HG02973 (cell line): ENCODE measurements around the gene HSPA12B.
"Not testable (repeated sequence)": the region's sequence is repeated elsewhere in the genome, so short reads cannot be mapped to it uniquely, and the experiment has no call there.

Experiments
- ATAC-seq: cut with Tn5 transposase; IDR thresholded peaks from one replicate; pipeline ENCODE4 v1.9.1; 2021; ENCODE audit warnings: moderate library complexity; ENCODE audit not compliant: unreplicated experiment

The HSPA12B gene

GRCh38 chr20:3785240-3786125 is 53.0 kb downstream of the HSPA12B start:
- ATAC-seq, result peak; percentile 4

GRCh38 chr20:3786126-3786484 is 53.6 kb downstream of the HSPA12B start:
- ATAC-seq, result peak; percentile 24

- ATAC-seq, result peak; percentile 73
Measured at GRCh38 chr20:3786665-3787323, 54.3 kb downstream of the HSPA12B start, which contains the start of gene CENPB. TSS of gene CENPB (minus strand) at chr20:3786740. CDS start at chr20:3786483, 257 bp downstream.

DNA sequence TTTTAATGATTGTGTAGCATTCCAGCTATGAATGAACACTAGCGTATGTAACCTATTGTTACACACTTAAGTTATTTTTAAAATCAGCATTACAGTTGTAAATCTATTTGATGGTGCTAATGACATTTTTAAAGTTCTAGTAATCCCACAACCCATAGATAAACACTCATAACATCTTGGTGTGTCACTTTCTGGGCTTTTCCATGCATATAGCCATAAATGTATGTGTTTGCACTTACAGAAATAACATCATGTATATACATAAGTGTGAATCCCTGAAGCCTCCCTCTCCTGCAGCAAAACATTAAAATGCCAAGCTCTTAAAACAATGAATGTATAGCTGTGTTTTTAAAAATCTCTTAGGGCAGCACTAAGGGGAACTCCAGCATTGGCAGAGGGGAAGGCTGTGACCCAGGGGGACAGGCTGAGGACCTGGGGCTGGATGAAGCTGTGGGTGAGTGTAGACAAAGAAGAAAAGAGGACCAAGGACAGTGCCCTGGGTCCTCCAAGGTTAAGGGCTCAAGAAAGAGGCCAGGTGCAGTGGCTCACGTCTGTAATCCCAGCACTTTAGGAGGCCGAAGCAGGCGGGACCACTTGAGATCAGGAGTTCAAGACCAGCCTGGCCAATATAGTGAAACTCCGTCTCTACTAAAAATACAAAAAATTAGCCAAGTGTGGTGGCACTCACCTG is 55.0 kb downstream of the HSPA12B start:
- no peak for ATAC-seq

- ATAC-seq, result no peak
Measured at GRCh38 chr20:3788685-3789155, 56.2 kb downstream of the HSPA12B start.

GRCh38 chr20:3789201-3789600 is 56.7 kb downstream of the HSPA12B start:
- ATAC-seq, result not testable (repeated sequence)

DNA sequence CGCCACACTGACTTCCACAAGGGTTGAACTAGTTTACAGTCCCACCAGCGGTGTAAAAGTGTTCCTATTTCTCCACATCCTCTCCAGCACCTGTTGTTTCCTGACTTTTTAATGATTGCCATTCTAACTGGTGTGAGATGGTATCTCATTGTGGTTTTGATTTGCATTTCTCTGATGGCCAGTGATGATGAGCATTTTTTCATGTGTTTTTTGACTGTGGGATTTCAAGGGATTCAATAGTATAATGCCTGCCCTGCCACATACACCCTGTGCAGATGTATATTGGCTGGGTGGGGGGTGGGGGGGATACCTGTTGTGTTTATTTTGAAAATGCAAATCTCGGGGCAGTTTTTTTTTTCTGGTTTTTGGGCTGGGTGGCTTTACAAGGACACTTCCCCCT is 61.7 kb downstream of the HSPA12B start:
- ATAC-seq, result not testable (repeated sequence)

DNA sequence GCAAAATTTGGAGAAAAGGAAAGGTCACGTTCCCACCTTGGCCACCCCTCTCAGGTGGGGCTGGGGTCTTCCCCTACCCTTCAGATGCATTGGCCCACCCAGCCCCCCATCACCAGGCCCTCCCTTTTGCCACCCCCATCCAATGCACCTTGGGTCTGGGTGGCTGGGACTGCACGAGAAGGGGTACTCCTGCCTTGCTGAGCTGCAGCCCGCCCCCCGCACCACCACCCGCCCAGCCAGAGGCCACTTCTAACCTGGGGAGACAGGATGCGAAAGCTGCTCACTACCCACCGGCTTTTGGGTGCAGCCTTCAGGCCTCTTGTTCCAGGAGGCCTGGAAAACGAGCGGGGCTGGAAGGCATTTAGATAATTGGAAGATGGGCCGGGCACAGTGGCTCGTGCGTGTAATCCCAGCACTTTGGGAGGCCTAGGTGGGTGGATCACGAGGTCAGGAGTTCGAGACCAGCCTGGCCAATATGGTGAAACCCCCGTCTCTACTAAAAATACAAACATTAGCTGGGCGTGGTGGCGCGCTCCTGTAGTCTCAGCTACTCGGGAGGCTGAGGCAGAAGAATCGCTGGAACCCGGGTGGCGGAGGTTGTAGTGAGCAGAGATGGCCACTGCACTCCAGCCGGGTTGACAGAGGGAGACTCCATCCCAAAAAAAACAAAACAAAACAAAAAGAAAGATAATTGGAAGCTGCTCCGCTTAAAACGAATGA is 62.4 kb downstream of the HSPA12B start:
- no peak for ATAC-seq

DNA sequence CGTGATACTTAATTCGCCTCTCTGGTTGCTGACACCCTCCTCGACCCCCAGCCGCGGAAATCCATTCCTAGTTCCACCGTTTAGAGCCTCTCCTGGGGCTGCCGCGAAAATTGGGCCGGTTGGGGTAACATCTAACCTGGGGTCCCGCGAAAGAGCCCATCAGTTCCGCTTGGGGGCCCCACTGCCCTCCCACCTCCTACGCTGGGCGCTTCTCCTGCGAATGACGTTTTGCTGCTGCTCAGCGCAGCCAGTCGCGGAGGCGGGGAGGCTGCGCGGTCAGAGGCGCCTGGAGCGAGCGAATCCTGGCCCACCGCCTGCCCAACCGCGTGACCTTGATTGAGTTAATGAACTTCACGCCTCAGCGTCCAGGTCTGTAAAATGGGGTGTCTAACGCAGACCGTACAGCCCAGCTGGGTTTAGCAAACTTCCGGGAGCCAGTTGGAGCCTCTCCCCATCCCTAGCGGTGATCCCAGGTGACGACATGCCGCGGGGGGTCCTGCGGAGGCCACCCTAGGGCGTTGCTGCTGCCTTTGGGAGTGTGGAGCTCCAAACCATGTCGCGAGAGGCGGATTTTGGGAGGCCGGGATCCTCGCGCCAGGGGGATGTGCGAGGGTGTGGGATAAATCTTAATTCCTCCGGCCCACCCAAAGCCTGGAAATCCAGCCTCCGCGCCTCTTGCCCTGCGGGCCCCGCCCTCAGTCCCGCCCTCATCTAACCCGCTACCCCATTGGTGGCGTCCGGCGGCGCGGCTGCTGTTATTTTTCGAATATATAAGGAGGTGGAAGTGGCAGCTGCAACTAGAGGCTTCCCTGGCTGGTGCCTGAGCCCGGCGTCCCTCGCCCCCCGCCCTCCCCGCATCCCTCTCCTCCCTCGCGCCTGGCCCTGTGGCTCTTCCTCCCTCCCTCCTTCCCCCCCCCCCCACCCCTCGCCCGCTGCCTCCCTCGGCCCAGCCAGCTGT is 63.3 kb downstream of the HSPA12B start, which contains the start of gene CDC25B:
CDC25B (plus strand) TSS at position 800 of the 958 bp plus-strand sequence. CDS start 222 bp downstream, outside the sequence.
- ATAC-seq, result peak; percentile 70

- ATAC-seq, result no peak
Measured at GRCh38 chr20:3796477-3797225, 64.2 kb downstream of the HSPA12B start.

- no peak for ATAC-seq
Measured at GRCh38 chr20:3797226-3797545, 64.7 kb downstream of the HSPA12B start.

- ATAC-seq, result no peak
Measured at GRCh38 chr20:3797592-3798372, 65.3 kb downstream of the HSPA12B start.

DNA sequence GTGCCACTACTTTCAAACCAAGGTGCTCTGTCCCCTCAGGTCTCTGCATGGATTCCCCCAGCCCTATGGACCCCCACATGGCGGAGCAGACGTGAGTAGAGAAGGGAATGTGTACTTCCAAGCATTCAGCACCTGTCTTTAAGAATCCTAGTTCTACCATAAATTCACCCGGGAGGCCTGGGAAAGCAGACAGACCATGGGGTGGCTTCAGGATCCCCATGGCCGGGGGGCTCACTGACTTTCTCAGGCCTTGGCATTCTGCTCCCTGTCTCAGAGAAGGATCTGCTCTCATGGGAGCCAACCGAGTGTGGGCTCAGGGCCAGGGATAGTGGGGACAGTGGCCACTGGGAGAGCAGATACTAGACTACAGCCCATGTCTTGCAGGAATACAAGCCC is 65.9 kb downstream of the HSPA12B start:
- ATAC-seq, result no peak

- no peak for ATAC-seq
Measured at GRCh38 chr20:3798908-3799248, 66.4 kb downstream of the HSPA12B start.

DNA sequence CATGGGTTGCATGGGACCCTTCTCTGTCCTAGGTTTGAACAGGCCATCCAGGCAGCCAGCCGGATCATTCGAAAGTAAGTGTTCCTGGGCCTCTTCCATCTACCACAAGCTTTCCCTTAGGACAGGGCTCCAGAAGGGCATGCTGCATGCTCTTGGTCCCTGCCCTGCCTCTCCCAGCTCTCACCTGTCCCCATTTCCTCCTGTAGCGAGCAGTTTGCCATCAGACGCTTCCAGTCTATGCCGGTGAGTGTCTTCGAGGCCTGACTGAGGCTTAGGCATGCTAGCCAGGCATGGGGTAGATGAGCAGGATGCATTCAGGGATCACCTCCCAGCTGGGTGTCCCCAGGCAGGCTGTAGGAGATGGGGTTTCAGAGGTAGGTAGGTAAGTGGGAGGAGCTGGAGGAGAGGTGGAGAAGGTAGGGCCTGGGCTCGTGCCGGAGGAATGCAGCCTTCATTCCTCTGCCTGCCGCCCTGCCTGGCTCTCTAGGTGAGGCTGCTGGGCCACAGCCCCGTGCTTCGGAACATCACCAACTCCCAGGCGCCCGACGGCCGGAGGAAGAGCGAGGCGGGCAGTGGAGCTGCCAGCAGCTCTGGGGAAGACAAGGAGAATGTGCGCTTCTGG is 67.9 kb downstream of the HSPA12B start:
- no peak for ATAC-seq

- no peak for ATAC-seq
Measured at GRCh38 chr20:3800878-3801260, 68.4 kb downstream of the HSPA12B start.

DNA sequence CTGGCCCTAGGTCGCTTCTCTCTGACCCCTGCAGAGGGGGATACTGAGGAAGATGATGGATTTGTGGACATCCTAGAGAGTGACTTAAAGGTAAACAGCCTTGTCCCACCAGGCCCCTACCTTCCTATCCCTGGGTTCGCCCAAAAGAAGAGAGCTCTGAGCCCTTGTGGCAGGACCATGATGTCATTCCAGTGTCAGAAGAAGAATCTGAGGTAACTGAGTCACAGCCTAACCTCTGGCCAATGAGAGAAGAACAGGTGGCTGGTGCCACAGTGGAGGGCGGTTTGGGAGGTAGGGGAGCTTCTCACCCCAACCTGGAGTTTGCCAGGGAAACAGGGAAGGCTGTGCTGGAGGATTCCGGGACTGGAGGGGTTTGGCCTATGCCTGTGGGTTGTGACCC is 68.8 kb downstream of the HSPA12B start:
- ATAC-seq, result no peak

GRCh38 chr20:3801846-3802245 is 69.4 kb downstream of the HSPA12B start:
- no peak for ATAC-seq
